GM19324 (cell line): ENCODE measurements around the gene RASA2.
A peak's percentile ranks its signal among the peaks of the same experiment; 100 is the strongest.

ENCODE experiments used
- ATAC-seq: cut with Tn5 transposase; IDR thresholded peaks from one replicate; pipeline ENCODE4 v1.9.1; 2021; ENCODE audit warnings: mild to moderate bottlenecking, moderate library complexity; ENCODE audit not compliant: unreplicated experiment, low FRiP score

The RASA2 gene

GRCh38 chr3:141486746-141487520 lies at the start of gene RASA2:
RASA2 (plus strand) TSS chr3:141487027; CDS start chr3:141487084, 57 bp downstream.
- ATAC-seq: peak; percentile 73

- no peak for ATAC-seq
These were observed 47.2 kb upstream of the RASA2 start for GRCh38 chr3:141439589-141439988.

GRCh38 chr3:141440942-141441341 lies 45.9 kb upstream of the RASA2 start:
- ATAC-seq: no peak

GRCh38 chr3:141441381-141442364 lies 45.2 kb upstream of the RASA2 start:
- ATAC-seq: peak; percentile 72

- no peak for ATAC-seq
These were observed 44.4 kb upstream of the RASA2 start for GRCh38 chr3:141442446-141442845.

- ATAC-seq: no peak
These were observed 43.9 kb upstream of the RASA2 start for GRCh38 chr3:141442914-141443313.

- no peak for ATAC-seq
These were observed 42.1 kb upstream of the RASA2 start for GRCh38 chr3:141444586-141445285.

- ATAC-seq: no peak
These were observed 40.8 kb upstream of the RASA2 start for GRCh38 chr3:141445990-141446389.

- no peak for ATAC-seq
These were observed 40.1 kb upstream of the RASA2 start for GRCh38 chr3:141446737-141447136.

GRCh38 chr3:141447383-141447782 lies 39.4 kb upstream of the RASA2 start:
- no peak for ATAC-seq

- ATAC-seq: no peak
These were observed 38.1 kb upstream of the RASA2 start for GRCh38 chr3:141448606-141449220.

- no peak for ATAC-seq
These were observed 37.4 kb upstream of the RASA2 start for GRCh38 chr3:141449424-141449823.

- ATAC-seq: no peak
These were observed 36.0 kb upstream of the RASA2 start for GRCh38 chr3:141450727-141451375.

GRCh38 chr3:141452045-141452444 lies 34.8 kb upstream of the RASA2 start:
- ATAC-seq: peak; percentile 69

- no peak for ATAC-seq
These were observed 34.1 kb upstream of the RASA2 start for GRCh38 chr3:141452773-141453172.

- no peak for ATAC-seq
These were observed 32.8 kb upstream of the RASA2 start for GRCh38 chr3:141454054-141454453.

- ATAC-seq: no peak
These were observed 31.8 kb upstream of the RASA2 start for GRCh38 chr3:141454906-141455602.

- ATAC-seq: no peak
These were observed 31.1 kb upstream of the RASA2 start for GRCh38 chr3:141455603-141456300.

GRCh38 chr3:141456301-141456625 lies 30.6 kb upstream of the RASA2 start:
- no peak for ATAC-seq
